MG63 (cell line): Measurements from ENCODE around the gene SNAI3. TPM values are rescaled to one million over a fixed set of nuclear protein-coding genes. Genes with fewer than 3 reads are reported as not detected.

ENCODE experiments used
- DNase-seq: peaks from one replicate; pipeline ENCODE4 v3.0.0-alpha.2; 2020
- H3K27me3 ChIP-seq: fragments of 250-450 bp; sonication (Bioruptor Pico); 2 replicates; pipeline ENCODE4 v1.5.1; 2020; ENCODE audit warnings: mild to moderate bottlenecking, moderate library complexity
- H3K36me3 ChIP-seq: fragments of 250-450 bp; sonication (Bioruptor Pico); 2 replicates; pipeline ENCODE4 v1.5.1; 2020; ENCODE audit warnings: mild to moderate bottlenecking, moderate library complexity
- H3K4me3 ChIP-seq: fragments of 250-450 bp; sonication (Bioruptor Pico); 2 replicates; pipeline ENCODE4 v1.5.1; 2020; ENCODE audit warnings: mild to moderate bottlenecking, moderate library complexity
- H3K9me3 ChIP-seq: fragments of 250-450 bp; sonication (Bioruptor Pico); 2 replicates; pipeline ENCODE4 v1.5.1; 2020; ENCODE audit warnings: mild to moderate bottlenecking, moderate library complexity
- total RNA-seq: library from RNA; depleted of rRNA; stranded (reverse); fragments of >200 nt; shearing (Covaris generic); gene quantifications from 2 replicates; pipeline ENCODE4 v1.2.3, GENCODE V29; 2014; ENCODE audit warnings: low replicate concordance

Gene SNAI3
- total RNA-seq, 1 experiment from 2014 or later = not detected

DNA sequence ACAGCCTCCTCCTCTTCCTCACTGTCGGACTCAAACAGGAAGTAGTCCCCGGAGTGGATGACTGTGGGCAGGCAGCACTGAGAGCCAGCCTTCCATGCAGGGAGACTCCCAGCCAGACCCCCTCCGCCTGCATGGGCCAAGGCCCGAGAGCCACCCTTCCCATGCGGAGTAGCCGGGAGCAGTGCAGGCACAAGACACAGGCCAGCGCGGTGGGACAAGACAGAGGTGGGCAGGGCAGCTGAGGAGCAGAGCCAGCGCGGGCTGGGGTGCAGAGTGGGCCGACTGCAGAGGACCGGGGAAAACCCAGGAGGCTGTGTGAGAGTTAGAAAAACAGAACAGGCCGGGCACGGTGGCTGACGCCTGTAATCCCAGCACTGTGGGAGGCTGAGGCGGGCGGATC lies 37.6 kb upstream of the SNAI3 start:
- Histone ChIP-seq H3K9me3 (no peaks in the 10 kb centered on the region), H3K27me3 (no peaks in the 10 kb centered on the region), H3K36me3 (peaks cover 3% of the 10 kb centered on the region), H3K4me3 (no peak overlapping the region)
- DNase-seq = no peak

DNA sequence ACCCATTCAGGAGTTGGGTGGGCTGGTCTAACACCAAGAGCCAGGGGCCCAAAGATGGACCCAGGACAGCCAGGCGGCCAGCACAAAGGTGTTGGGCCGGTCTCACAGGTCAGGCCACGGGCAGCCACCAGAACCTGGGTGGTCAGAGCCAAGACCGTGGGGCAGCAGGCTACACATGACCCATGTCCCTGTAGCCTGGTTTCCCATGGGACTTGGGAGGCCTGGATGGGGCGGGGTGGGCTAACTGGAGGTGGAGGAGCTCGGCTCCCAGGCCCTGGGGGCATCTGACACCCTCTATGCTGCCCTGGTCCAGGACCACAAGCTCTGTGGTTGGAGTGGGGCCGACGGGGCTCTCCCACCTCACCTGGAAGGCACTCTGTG lies 37.2 kb upstream of the SNAI3 start:
- no peak for DNase-seq
- H3K4me3 ChIP-seq = no peak overlapping the region
- no peaks in the 10 kb centered on the region for H3K9me3 ChIP-seq
- H3K36me3 ChIP-seq = peaks cover 3% of the 10 kb centered on the region
- no peaks in the 10 kb centered on the region for H3K27me3 ChIP-seq

DNA sequence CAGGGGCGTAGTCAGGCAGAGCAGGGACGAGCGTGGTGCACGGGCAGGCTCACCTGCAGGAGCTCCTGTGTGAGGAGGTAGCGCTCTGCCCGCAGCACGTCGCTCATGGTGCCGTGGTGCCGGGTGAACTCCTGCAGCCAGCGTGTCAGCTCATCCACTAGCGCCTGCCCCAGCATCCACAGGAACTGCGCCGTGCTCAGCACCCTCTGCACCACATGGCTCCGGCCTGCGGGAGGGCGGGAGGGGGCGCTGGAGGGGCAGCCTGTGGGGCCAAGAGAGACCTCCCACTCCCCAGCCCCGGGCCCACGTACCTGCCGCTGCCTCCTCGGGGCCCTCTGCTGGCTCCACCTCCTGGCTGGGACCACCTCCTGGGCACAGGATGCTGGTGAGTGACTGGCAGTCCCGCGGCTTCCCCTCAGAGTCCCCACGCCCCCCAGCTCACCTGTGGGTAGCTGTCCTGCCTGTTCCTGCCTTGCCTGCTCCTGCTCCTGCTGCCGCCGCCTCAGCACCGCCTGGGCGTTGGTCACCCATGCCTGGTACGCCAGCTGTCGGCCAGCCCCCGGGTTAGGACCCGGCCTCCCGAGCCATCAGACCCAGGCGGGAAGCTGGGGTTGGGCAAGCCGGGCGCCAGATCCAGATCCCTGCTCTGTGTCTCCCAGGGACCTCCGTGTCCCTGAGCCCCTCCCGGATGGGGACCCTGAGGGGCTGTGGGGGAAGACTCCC lies 36.6 kb upstream of the SNAI3 start:
- no peak for DNase-seq
- H3K27me3 ChIP-seq = no peaks in the 10 kb centered on the region

DNA sequence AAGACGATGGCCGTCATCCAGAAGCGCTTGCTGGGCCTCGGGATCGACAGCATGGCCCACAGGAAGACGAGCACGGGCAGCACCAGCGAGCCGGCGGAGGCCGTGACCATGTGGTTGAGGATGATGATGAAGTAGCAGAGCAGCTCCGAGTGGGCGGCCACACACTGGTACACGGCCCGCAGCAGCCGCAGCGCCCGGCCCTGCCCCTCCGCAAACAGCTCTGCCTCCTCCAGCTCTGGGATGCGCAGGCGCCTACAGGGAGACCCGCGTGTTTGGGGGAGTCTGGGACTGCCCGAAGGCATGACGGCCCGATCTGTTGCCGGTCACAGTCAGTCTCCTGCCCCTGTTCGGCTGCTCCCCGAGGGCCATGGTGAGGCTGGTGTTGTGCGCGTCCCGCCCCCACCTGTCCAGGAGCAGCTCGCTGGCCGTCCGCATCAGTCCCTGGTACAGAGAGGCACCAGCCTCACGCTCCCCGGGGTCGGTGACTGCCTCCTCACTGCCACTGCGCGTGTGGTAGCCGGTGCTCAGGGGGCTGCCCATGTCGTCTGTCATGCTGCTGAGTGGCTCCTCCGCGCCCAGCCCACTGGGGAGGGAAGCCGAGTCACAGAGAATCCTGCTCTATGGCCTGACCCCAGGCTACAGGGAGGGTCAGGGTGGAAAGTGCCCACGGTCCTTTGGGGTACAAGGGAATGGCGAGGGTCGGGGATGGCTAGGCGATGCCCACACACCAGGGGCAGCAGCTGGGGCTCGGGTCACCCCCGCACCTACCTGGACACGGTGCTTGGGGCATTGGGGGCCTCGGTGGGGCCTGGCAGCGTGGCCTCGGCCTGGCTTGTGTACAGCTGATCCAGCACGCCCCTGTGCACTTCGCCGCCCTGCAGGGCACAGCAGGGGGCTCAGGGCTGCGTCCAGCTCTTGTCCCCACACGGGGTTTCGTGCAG lies 35.8 kb upstream of the SNAI3 start:
- Histone ChIP-seq H3K36me3 (peaks cover 3% of the 10 kb centered on the region), H3K27me3 (no peaks in the 10 kb centered on the region), H3K9me3 (no peaks in the 10 kb centered on the region), H3K4me3 (no peak overlapping the region)
- DNase-seq = no peak

More for the DNA sequence above, 36.6 kb upstream of the SNAI3 start:
- no peak overlapping the region for H3K4me3 ChIP-seq
- no peaks in the 10 kb centered on the region for H3K9me3 ChIP-seq
- H3K36me3 ChIP-seq = peaks cover 3% of the 10 kb centered on the region

DNA sequence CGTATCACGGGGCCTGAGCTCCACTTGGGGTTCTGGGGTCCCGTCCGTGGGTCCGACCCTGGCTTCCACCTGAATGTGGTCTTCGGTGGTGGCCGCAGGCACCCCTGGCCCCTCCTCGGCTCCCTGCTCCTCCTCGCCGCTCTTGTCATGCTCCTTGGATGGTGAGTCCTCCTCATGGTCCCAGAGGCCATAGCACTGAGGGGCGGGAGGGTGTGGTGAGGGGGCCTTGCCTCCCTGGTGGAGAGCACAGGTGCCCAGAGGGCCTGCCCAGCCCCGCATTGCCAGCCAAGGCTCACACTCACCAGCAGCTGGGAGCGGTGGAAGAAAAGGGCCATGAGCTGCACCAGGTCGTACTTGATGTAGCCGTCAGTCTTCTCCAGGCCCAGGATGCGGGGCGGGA lies 34.9 kb upstream of the SNAI3 start:
- no peaks in the 10 kb centered on the region; the same call in none of the 2 replicates for H3K36me3 ChIP-seq
- no peaks in the 10 kb centered on the region for H3K27me3 ChIP-seq
- no peak for DNase-seq
- no peak overlapping the region for H3K4me3 ChIP-seq
- no peaks in the 10 kb centered on the region for H3K9me3 ChIP-seq

DNA sequence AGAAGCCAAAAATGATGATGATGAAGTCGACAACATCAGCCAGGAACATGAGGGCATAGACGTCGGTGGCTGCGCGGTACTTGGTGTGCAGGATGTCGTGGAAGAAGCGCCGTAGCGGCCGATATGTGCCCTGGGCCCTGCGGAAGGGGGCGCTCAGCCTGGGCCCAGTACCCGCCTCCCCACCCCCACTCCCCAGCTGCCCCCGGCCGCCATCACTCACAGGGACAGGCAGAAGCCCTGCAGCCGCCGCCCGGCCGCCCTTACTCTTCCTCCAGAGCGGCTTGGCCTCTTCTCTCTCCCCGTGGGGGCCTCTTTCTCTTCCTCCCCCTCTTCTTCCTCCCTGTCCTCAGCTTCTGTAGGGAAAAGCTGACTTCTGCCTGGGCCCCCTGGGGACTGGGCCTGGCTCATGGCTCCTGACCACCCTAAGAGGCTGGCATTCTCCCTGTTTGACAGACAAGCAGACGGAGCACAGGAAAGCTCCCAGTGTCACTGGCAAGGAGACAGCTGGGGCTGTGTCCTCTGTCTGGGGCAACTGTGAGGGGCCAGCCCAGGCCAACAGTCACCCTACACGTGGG lies 34.2 kb upstream of the SNAI3 start:
- H3K36me3 ChIP-seq = peaks cover 5% of the 10 kb centered on the region
- no peak overlapping the region for H3K4me3 ChIP-seq
- DNase-seq = no peak

DNA sequence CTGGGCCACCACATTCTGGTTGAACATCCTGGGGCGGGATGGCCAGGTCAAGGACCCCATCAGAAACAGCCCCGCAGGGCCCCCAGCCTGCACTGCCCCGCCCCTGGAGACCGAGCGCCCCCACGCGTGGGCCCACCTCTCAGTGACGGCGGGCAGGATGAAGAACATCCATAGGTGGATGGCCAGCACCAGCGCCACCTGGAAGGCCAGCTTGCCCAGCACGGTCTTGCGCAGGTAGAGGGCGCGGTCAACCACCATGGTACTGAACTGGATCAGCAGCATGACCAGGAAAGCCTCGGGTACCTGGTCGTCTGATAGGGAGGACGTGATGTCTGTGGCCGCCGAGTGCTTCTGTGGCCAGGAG lies 33.6 kb upstream of the SNAI3 start:
- Histone ChIP-seq H3K4me3 (no peak overlapping the region), H3K27me3 (no peaks in the 10 kb centered on the region), H3K36me3 (peaks cover 6% of the 10 kb centered on the region), H3K9me3 (no peaks in the 10 kb centered on the region)
- DNase-seq = no peak

More for the DNA sequence above, 34.2 kb upstream of the SNAI3 start:
- Histone ChIP-seq H3K27me3 (no peaks in the 10 kb centered on the region), H3K9me3 (no peaks in the 10 kb centered on the region)

DNA sequence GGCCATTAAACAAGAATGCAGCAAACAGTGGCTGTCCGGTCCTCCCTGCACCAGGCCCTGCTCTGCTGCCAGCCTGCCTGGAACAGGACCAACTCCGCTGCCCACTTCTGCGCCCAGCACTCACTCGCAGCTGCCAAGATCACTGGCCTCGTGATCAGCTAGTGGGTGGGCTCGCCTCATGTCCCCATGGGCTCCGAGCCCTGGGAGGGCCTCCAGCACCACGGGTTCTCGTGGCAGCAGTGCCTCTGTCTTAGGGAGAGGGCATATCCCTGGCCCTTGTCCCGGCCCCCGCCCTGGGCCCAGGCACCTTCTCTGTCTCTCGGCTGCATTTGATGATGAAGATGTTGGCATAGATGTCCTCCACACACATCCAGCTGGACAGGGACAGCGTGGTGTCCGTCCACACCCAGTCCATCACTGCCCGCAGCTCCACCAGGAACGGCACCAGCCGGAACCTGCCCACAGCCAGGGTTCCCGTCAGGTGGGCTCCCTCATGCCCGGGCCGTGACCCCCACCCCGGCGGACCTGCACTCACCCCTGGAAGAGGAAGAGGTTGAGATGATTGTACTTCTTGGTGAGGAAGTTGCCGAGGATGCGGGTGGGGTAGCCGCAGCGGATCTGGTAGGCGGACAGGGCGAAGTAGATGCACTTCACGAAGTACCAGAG lies 33.1 kb upstream of the SNAI3 start:
- DNase-seq = no peak
- H3K27me3 ChIP-seq = no peaks in the 10 kb centered on the region
- H3K4me3 ChIP-seq = no peak overlapping the region
- peaks cover 11% of the 10 kb centered on the region for H3K36me3 ChIP-seq
- no peaks in the 10 kb centered on the region for H3K9me3 ChIP-seq

DNA sequence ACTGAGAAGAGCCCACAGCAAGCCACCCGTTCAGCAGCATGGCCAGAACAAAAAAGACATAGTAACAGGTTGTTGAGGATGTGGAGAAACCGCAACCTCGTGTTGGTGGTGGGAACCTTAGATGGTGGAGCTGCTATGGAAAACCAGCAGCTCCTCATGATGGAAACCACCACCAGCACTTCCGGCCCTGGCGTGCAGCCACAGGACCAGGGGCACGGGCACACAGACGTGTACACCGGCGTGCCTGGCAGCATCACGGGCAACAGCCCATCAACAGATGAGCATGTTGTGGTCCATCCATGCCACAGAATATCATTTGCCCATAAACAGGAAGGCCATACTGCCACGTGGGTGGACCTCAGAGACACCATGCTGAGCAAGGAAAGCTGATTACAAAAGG lies 31.9 kb upstream of the SNAI3 start:
- Histone ChIP-seq H3K9me3 (no peaks in the 10 kb centered on the region), H3K4me3 (no peak overlapping the region), H3K36me3 (peaks cover 11% of the 10 kb centered on the region), H3K27me3 (no peaks in the 10 kb centered on the region)
- no peak for DNase-seq

DNA sequence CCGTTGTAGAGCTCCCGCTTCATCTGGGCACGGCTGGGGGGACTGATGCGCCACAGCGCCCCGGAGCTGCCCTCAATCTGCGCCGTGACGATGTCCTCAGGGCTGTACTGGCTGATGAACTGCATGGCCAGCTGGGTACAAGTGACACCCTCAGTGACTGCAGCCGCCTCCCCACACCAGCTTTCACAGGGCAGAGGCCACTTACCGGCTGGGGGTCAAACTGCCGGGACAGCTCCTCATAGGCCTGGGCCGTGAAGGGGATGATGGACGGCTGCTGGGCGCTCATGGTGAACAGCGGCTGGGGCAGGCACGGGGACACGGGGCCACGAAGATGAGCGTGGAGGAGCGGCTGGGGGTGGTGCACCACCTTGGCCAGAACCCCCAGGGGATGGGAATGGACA lies 30.3 kb upstream of the SNAI3 start:
- H3K27me3 ChIP-seq = no peaks in the 10 kb centered on the region
- H3K4me3 ChIP-seq = no peak overlapping the region
- H3K9me3 ChIP-seq = no peaks in the 10 kb centered on the region
- no peak for DNase-seq
- peaks cover 11% of the 10 kb centered on the region for H3K36me3 ChIP-seq

DNA sequence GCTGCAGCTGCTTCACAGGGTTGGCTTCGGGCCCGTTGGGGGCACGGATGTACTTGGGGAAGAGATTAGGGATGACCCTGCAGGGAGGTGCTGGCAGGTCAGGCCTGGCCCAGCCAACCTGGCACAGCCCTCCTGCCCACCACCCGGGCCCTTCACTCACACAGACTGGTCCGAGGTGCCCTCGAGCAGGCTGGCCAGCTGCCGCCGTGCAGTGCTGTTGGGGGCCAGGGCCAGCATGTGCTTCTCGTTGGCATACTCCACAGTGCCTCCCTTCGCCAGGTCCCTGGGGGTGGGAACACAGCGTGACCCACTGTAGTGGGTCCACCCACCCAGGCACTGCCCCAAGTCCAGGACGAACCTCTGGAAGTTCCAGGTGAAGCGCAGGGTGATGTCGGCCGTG lies 29.9 kb upstream of the SNAI3 start:
- Histone ChIP-seq H3K4me3 (no peak overlapping the region), H3K36me3 (peaks cover 11% of the 10 kb centered on the region), H3K9me3 (no peaks in the 10 kb centered on the region), H3K27me3 (no peaks in the 10 kb centered on the region)
- DNase-seq = no peak

DNA sequence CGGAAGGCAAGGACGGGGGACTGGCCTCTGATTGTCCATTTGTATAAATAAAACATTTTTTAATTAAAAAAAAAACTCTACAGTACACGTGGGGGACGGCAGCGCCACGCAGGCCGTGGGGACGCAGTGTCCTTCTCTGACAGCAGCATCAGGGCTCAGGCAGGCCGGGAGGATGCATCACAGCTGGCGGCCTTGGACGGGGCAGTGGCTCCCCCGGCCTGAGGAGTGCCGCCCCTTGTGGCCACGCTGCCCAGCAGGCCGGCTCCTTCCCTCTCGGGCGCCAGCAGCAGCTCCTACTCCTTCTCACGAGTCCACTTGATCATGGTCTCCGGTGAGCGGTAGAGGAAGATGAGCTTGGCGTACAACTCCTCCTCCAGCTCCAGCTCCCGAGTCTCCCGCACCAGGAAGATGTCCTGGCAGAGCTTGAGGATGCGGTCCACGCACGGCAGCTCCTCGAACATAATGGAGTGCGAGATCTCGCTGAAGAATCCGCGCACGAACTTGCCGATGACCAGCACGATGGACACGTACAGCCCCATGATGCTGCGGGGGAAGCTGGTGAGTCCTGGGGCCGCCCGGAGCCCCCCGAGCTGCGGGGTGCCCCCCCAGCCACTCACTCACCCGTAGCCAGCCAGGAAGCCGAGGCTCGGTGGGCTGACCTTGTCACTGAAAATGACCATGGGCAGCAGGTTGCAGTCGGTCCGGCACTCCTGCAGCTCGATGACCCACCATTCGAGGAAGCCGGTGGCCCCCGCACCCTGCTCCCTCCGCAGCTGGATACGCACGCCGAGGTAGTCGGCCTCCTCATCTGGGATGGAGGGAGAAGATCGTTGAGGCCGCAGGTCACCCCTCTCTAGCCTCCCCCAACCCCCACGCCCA lies 29.2 kb upstream of the SNAI3 start:
- Histone ChIP-seq H3K4me3 (no peak overlapping the region), H3K36me3 (peaks cover 11% of the 10 kb centered on the region), H3K9me3 (no peaks in the 10 kb centered on the region), H3K27me3 (no peaks in the 10 kb centered on the region)
- DNase-seq = no peak

DNA sequence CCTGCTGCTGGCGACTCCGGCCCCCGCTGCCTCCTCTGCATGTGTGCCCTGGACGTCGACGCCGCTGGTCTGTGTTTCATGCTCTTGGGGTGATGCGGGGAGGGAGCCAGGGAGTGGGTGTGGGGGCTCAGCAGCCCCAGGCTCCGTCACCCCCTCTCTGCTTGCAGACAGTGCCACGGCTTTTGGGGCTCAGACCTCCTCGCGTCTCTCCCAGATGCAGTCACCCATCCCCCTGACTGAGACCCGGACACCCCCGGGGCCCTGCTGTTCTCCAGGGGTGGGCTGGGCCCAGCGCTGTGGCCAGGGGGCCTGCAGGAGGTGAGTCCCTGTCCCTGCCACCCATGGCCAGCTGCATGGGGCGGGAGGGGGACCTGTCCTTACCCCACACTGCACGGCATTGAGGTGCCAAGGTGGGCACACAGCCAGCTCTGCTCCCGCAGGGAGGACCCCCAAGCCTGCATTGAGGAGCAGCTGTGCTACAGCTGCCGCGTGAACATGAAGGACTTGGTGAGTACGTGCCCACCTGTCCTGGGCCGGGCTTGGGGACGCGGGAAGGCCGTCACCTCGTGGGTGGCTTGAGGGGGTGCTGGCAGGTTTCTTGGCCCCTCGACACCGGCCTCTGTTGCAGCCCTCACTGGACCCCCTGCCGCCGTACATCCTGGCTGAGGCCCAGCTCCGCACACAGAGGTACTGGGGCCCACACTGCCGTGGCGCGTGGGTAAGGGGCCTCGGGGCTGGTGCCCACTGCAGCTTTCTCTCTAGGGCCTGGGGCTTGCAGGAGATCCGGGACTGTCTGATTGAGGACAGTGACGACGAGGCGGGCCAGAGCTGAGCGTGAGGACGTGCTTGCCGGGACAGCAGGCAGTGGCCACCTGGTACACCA lies 28.4 kb upstream of the SNAI3 start:
- Histone ChIP-seq H3K4me3 (no peak overlapping the region), H3K36me3 (peaks cover 11% of the 10 kb centered on the region), H3K27me3 (no peaks in the 10 kb centered on the region), H3K9me3 (no peaks in the 10 kb centered on the region)
- DNase-seq = no peak

DNA sequence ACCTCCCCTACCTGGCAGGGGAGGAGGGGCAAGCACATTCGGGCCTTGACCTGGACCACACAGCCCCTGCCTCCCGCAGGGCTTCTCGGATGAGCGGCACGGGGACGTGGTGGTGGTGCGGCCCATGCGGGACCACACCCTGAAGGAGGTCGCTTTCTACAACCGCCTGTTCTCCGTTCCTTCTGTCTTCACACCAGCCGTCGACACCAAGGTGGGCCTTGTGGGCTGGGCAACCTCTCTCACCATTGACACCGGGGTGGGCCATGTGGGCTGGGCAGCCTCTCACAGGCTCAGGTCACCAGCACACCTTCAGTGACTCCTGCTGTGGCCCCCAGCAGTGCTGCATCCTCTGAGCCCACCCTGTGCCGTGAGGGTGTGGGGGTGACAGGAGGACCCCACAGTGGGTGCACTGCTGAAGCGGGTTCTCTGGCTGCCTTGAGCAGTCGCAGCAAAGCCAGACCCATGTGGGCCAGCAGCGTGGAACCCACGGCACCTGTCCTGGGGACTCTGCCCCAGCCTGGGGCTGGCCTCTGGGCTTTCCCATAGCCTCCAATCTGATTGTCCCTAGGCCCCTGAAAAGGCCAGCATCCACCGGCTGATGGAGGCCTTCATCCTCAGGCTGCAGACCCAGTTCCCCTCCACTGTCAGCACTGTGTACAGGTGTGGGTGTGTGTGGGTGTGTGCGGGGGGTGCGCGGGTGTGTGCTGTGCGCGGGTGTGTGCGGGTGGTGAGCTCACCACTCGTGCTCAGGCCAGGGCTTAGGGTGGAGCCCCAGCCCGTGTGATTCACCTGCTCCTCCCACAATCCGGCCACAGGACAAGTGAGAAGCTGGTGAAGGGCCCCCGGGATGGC lies 27.5 kb upstream of the SNAI3 start:
- Histone ChIP-seq H3K36me3 (peaks cover 11% of the 10 kb centered on the region), H3K4me3 (no peak overlapping the region), H3K27me3 (no peaks in the 10 kb centered on the region), H3K9me3 (no peaks in the 10 kb centered on the region)
- DNase-seq = peak; percentile 32

DNA sequence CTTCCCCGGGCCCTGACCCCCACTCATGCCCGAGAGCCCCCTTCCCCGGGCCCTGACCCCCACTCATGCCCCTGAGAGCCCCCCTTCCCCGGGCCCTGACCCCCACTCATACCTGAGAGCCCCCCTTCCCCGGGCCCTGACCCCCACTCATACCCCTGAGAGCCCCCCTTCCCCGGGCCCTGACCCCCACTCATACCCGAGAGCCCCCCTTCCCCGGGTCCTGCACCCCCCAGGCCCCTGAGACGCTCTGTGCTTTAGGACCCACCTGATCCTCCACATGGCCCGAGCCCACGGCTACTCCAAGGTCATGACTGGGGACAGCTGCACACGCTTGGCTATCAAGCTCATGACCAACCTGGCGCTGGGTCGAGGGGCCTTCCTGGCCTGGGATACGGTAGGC lies 26.7 kb upstream of the SNAI3 start:
- Histone ChIP-seq H3K9me3 (no peaks in the 10 kb centered on the region), H3K27me3 (no peaks in the 10 kb centered on the region), H3K4me3 (no peak overlapping the region), H3K36me3 (peaks cover 11% of the 10 kb centered on the region)
- no peak for DNase-seq
